Mesothelial cell of epicardium (in vitro differentiated cells): ENCODE results near the gene HMOX2. TPM values are rescaled to one million over a fixed set of nuclear protein-coding genes. Genes with fewer than 3 reads are reported as not detected.

Experiments
- DNase-seq, 2 experiments: peaks; one replicate each; pipeline ENCODE4 v3.0.0; 2021; ENCODE audit warnings: low spot score in 2 of 2; ENCODE audit not compliant: unreplicated experiment in 2 of 2
- H3K27ac Mint-ChIP-seq: 2 replicates; pipeline ENCODE4 v1.8.0; 2021; ENCODE audit warnings: mixed read lengths
- H3K27me3 Mint-ChIP-seq: 2 replicates; pipeline ENCODE4 v1.8.0; 2021; ENCODE audit warnings: low read depth, mixed read lengths
- H3K36me3 Mint-ChIP-seq: 2 replicates; pipeline ENCODE4 v1.8.0; 2021; ENCODE audit warnings: mixed read lengths
- H3K4me1 Mint-ChIP-seq: 2 replicates; pipeline ENCODE4 v1.8.0; 2021; ENCODE audit warnings: mixed read lengths
- H3K4me3 Mint-ChIP-seq: 2 replicates; pipeline ENCODE4 v1.8.0; 2021; ENCODE audit warnings: mild to moderate bottlenecking, moderate library complexity, mixed read lengths
- H3K9me3 Mint-ChIP-seq: 2 replicates; pipeline ENCODE4 v1.8.0; 2021; ENCODE audit warnings: mixed read lengths
- CTCF ChIP-seq: fragments of 200-600 bp; sonication (generic); IDR thresholded peaks from one replicate; pipeline ENCODE4 v1.5.0; 2021; ENCODE audit warnings: antibody characterized with exemption; ENCODE audit not compliant: unreplicated experiment
- total RNA-seq: library from RNA; stranded (reverse); gene quantifications from 3 replicates; pipeline ENCODE4 v1.2.1, GENCODE V29; 2021

The HMOX2 gene
- total RNA-seq, 1 donor from 2014 or later = 30.9 TPM

GRCh38 chr16:4433914-4434787 is 42.0 kb upstream of the HMOX2 start:
- Mint-ChIP-seq H3K36me3 (peaks cover 24% of the 10 kb centered on the region), H3K9me3 (no peaks in the 10 kb centered on the region), H3K27me3 (no peaks in the 10 kb centered on the region), H3K4me1 (no peaks in the 10 kb centered on the region), H3K27ac (no peak overlapping the region), H3K4me3 (no peak overlapping the region)
- no peak for DNase-seq
- no peak for TF ChIP-seq CTCF

GRCh38 chr16:4435337-4436067 is 40.7 kb upstream of the HMOX2 start:
- Mint-ChIP-seq H3K27me3 (no peaks in the 10 kb centered on the region), H3K9me3 (no peaks in the 10 kb centered on the region), H3K4me1 (no peaks in the 10 kb centered on the region), H3K4me3 (no peak overlapping the region), H3K27ac (no peak overlapping the region), H3K36me3 (peaks cover 27% of the 10 kb centered on the region)
- DNase-seq = no peak
- no peak for TF ChIP-seq CTCF

- Mint-ChIP-seq H3K27ac (no peak overlapping the region), H3K4me3 (no peak overlapping the region), H3K4me1 (no peaks in the 10 kb centered on the region), H3K27me3 (no peaks in the 10 kb centered on the region), H3K36me3 (peaks cover 29% of the 10 kb centered on the region), H3K9me3 (no peaks in the 10 kb centered on the region)
- DNase-seq = no peak
- no peak for TF ChIP-seq CTCF
Observed at GRCh38 chr16:4437366-4437765, 38.8 kb upstream of the HMOX2 start.

- Mint-ChIP-seq H3K4me1 (no peaks in the 10 kb centered on the region), H3K9me3 (no peaks in the 10 kb centered on the region), H3K4me3 (no peak overlapping the region), H3K36me3 (peaks cover 38% of the 10 kb centered on the region), H3K27ac (no peak overlapping the region), H3K27me3 (no peaks in the 10 kb centered on the region)
- no peak for TF ChIP-seq CTCF
- no peak for DNase-seq
Observed at GRCh38 chr16:4442371-4442770, 33.8 kb upstream of the HMOX2 start.

GRCh38 chr16:4443271-4443670 is 32.9 kb upstream of the HMOX2 start:
- DNase-seq = no peak
- peaks cover 37% of the 10 kb centered on the region for H3K36me3 Mint-ChIP-seq
- no peaks in the 10 kb centered on the region for H3K4me1 Mint-ChIP-seq
- H3K27ac Mint-ChIP-seq = no peak overlapping the region
- H3K9me3 Mint-ChIP-seq = no peaks in the 10 kb centered on the region
- no peak overlapping the region for H3K4me3 Mint-ChIP-seq
- no peaks in the 10 kb centered on the region for H3K27me3 Mint-ChIP-seq
- no peak for TF ChIP-seq CTCF
